H9 (cell line): Measurements from ENCODE around the gene DDX11. TPM values are rescaled to one million over a fixed set of nuclear protein-coding genes. Genes with fewer than 3 reads are reported as not detected.

Experiments used
- DNase-seq: peaks from one replicate; pipeline ENCODE4 v3.0.0-alpha.2; 2017
- H2AFZ ChIP-seq: one replicate; pipeline ENCODE4 v1.6.1; 2013; ENCODE audit warnings: mild to moderate bottlenecking, low read length, control low read depth, moderate library complexity
- H2AK5ac ChIP-seq: 2 replicates; pipeline ENCODE4 v1.6.1; 2013; ENCODE audit warnings: low read length, control low read depth, mixed read lengths; ENCODE audit not compliant: insufficient read length
- H2BK120ac ChIP-seq: one replicate; pipeline ENCODE4 v1.6.1; 2013; ENCODE audit warnings: low read depth, mild to moderate bottlenecking, low read length, control low read depth, inconsistent platforms; ENCODE audit not compliant: poor library complexity, severe bottlenecking
- H2BK12ac ChIP-seq: 2 replicates; pipeline ENCODE4 v1.6.1; 2013; ENCODE audit warnings: low read length, control low read depth, mixed read lengths, low read depth; ENCODE audit not compliant: insufficient read length
- H2BK15ac ChIP-seq: 2 replicates; pipeline ENCODE4 v1.6.1; 2013; ENCODE audit warnings: low read depth, low read length, control low read depth
- H2BK20ac ChIP-seq: one replicate; pipeline ENCODE4 v1.6.1; 2013; ENCODE audit warnings: low read depth, mild to moderate bottlenecking, low read length, control low read depth, inconsistent platforms; ENCODE audit not compliant: poor library complexity, severe bottlenecking
- H2BK5ac ChIP-seq: 2 replicates; pipeline ENCODE4 v1.6.1; 2013; ENCODE audit warnings: low read length, control low read depth, mixed read lengths; ENCODE audit not compliant: insufficient read length
- H3K14ac ChIP-seq: 2 replicates; pipeline ENCODE4 v1.6.1; 2013; ENCODE audit warnings: low read length, control low read depth; ENCODE audit not compliant: insufficient read depth
- H3K18ac ChIP-seq: 2 replicates; pipeline ENCODE4 v1.6.1; 2013; ENCODE audit warnings: low read depth, mild to moderate bottlenecking, mixed read lengths, low read length, control low read depth; ENCODE audit not compliant: insufficient read length
- H3K23ac ChIP-seq: 2 replicates; pipeline ENCODE4 v1.6.1; 2013; ENCODE audit warnings: low read length, control low read depth, mixed read lengths, low read depth; ENCODE audit not compliant: insufficient read length
- H3K23me2 ChIP-seq: 2 replicates; pipeline ENCODE4 v1.6.1; 2013; ENCODE audit warnings: low read depth, mild to moderate bottlenecking, mixed read lengths, low read length, control low read depth; ENCODE audit not compliant: insufficient read length, poor library complexity, severe bottlenecking
- H3K27ac ChIP-seq: 2 replicates; pipeline ENCODE4 v1.5.1; 2013; ENCODE audit warnings: low read length, control low read depth, mixed read lengths, low read depth; ENCODE audit not compliant: insufficient read length
- H3K27me3 ChIP-seq: 2 replicates; pipeline ENCODE4 v1.6.1; 2013; ENCODE audit warnings: low read length, control low read depth, inconsistent platforms; ENCODE audit not compliant: insufficient read depth
- H3K4ac ChIP-seq: 2 replicates; pipeline ENCODE4 v1.6.1; 2013; ENCODE audit warnings: low read depth, mild to moderate bottlenecking, control low read depth, inconsistent platforms, low read length, moderate library complexity
- H3K4me1 ChIP-seq: 2 replicates; pipeline ENCODE4 v1.6.1; 2013; ENCODE audit warnings: low read length, control low read depth, inconsistent platforms; ENCODE audit not compliant: insufficient read depth
- H3K4me2 ChIP-seq: 2 replicates; pipeline ENCODE4 v1.6.1; 2013; ENCODE audit warnings: low read length, control low read depth, mixed read lengths; ENCODE audit not compliant: insufficient read length, insufficient read depth
- H3K56ac ChIP-seq: 2 replicates; pipeline ENCODE4 v1.6.1; 2013; ENCODE audit warnings: low read depth, mild to moderate bottlenecking, mixed read lengths, low read length, control low read depth; ENCODE audit not compliant: insufficient read length
- H3K79me1 ChIP-seq: 2 replicates; pipeline ENCODE4 v1.6.1; 2013; ENCODE audit warnings: low read depth, mild to moderate bottlenecking, moderate library complexity, low read length, control low read depth, inconsistent platforms; ENCODE audit not compliant: insufficient read depth, poor library complexity, severe bottlenecking
- H3K79me2 ChIP-seq: 2 replicates; pipeline ENCODE4 v1.6.1; 2013; ENCODE audit warnings: low read length, control low read depth, inconsistent platforms; ENCODE audit not compliant: insufficient read depth
- H3K9ac ChIP-seq: 2 replicates; pipeline ENCODE4 v1.6.1; 2013; ENCODE audit warnings: low read length, control low read depth, mixed read lengths; ENCODE audit not compliant: insufficient read length; ENCODE audit errors: extremely low read depth
- H3K9me3 ChIP-seq: one replicate; pipeline ENCODE4 v1.6.1; 2013; ENCODE audit warnings: low read depth, low read length, inconsistent platforms; ENCODE audit not compliant: control insufficient read depth
- H3T11ph ChIP-seq: one replicate; pipeline ENCODE4 v1.6.1; 2013; ENCODE audit warnings: mild to moderate bottlenecking, low read length, control low read depth, inconsistent platforms
- H4K20me1 ChIP-seq: one replicate; pipeline ENCODE4 v1.6.1; 2013; ENCODE audit not compliant: control insufficient read depth, insufficient read length, insufficient read depth
- H4K5ac ChIP-seq: 2 replicates; pipeline ENCODE4 v1.6.1; 2013; ENCODE audit warnings: low read depth, mild to moderate bottlenecking, mixed read lengths, low read length, control low read depth; ENCODE audit not compliant: insufficient read length
- H4K8ac ChIP-seq: replicated peaks from 2 replicates; pipeline ENCODE4 v1.6.1; 2013; ENCODE audit warnings: low read length, control low read depth, mixed read lengths, low read depth; ENCODE audit not compliant: insufficient read length
- H4K91ac ChIP-seq: 2 replicates; pipeline ENCODE4 v1.6.1; 2013; ENCODE audit warnings: low read depth, mild to moderate bottlenecking, moderate library complexity, mixed read lengths, low read length, control low read depth; ENCODE audit not compliant: insufficient read length
- H3K27ac Mint-ChIP-seq, 3 experiments: 2 replicates in 2 of 3; 3 replicates in 1 of 3; pipeline ENCODE4 v1.8.0; 2020 to 2021; ENCODE audit warnings: mixed read lengths in 3 of 3, mild to moderate bottlenecking in 1 of 3, moderate library complexity in 1 of 3
- H3K27me3 Mint-ChIP-seq: 2 replicates; pipeline ENCODE4 v1.8.0; 2021; ENCODE audit warnings: low read depth, mild to moderate bottlenecking, moderate library complexity, mixed read lengths
- H3K36me3 Mint-ChIP-seq, 3 experiments: 2 replicates in 2 of 3; 3 replicates in 1 of 3; pipeline ENCODE4 v1.8.0; 2020 to 2021; ENCODE audit warnings: low read depth in 3 of 3, mixed read lengths in 3 of 3; ENCODE audit not compliant: insufficient read depth in 1 of 3
- H3K4me1 Mint-ChIP-seq, 2 experiments: 2 replicates each; pipeline ENCODE4 v1.8.0; 2020; ENCODE audit warnings: mixed read lengths in 2 of 2
- H3K4me3 Mint-ChIP-seq, 2 experiments: 2 replicates in 1 of 2; 3 replicates in 1 of 2; pipeline ENCODE4 v1.8.0; 2020 to 2021; ENCODE audit warnings: mild to moderate bottlenecking in 2 of 2, mixed read lengths in 2 of 2, moderate library complexity in 1 of 2
- H3K9me3 Mint-ChIP-seq, 2 experiments: 2 replicates in 1 of 2; 3 replicates in 1 of 2; pipeline ENCODE4 v1.8.0; 2020; ENCODE audit warnings: mild to moderate bottlenecking in 2 of 2, mixed read lengths in 2 of 2, moderate library complexity in 1 of 2
- CTCF ChIP-seq: fragments of 200-600 bp; sonication (generic); conservative IDR thresholded peaks from 3 replicates; pipeline ENCODE4 v1.8.0; 2021; ENCODE audit warnings: antibody characterized with exemption, mild to moderate bottlenecking
- WGBS: extraction: QIAGEN DNeasy Blood & Tissue Kit; methylation state at CpG from one replicate; pipeline ENCODE4 v1.1.7; 2013; ENCODE audit warnings: missing lambda C conversion rate, low lambda C conversion rate, mixed read lengths; ENCODE audit not compliant: insufficient read length; ENCODE audit errors: extremely low coverage; 5-methylcytosine and 5-hydroxymethylcytosine counted together
- total RNA-seq: library from RNA; stranded (reverse); gene quantifications from 2 replicates; pipeline ENCODE4 v1.2.1, GENCODE V29; 2021

Gene DDX11
- total RNA-seq, 1 experiment from 2014 or later: 183 TPM

GRCh38 chr12:31033146-31033545 lies 40.5 kb upstream of the DDX11 start:
- H3K23me2 ChIP-seq: no peaks in the 10 kb centered on the region
- WGBS: no CpG with 5 or more reads among the region's 3 CpGs
- no peak overlapping the region for H3K4ac ChIP-seq
- H3K27me3 Mint-ChIP-seq: peaks cover 3% of the 10 kb centered on the region; the same call in 1 of the 2 replicates
- no peak overlapping the region for H2BK12ac ChIP-seq
- H3K79me2 ChIP-seq: no peaks in the 10 kb centered on the region
- no peaks in the 10 kb centered on the region for H3K9me3 ChIP-seq
- H3K4me2 ChIP-seq: no peak overlapping the region
- H3K56ac ChIP-seq: no peak overlapping the region
- H3K4me1 ChIP-seq: no peaks in the 10 kb centered on the region
- no peak overlapping the region for H2BK5ac ChIP-seq
- no peak overlapping the region for H4K91ac ChIP-seq
- no peaks in the 10 kb centered on the region for H3K36me3 Mint-ChIP-seq
- no peak overlapping the region for H3K23ac ChIP-seq
- H3K4me1 Mint-ChIP-seq: peaks cover 4 to 6% of the 10 kb centered on the region in 2 experiments; a peak in 2 of 4 replicates
- no peaks in the 10 kb centered on the region for H3K27me3 ChIP-seq
- H3K14ac ChIP-seq: no peak overlapping the region
- no peak overlapping the region for H2BK20ac ChIP-seq
- H2BK120ac ChIP-seq: no peak overlapping the region
- no peak overlapping the region for H3K27ac ChIP-seq
- H4K5ac ChIP-seq: no peak overlapping the region
- no peak overlapping the region for H2AK5ac ChIP-seq
- no peaks in the 10 kb centered on the region for H3K9me3 Mint-ChIP-seq
- H3K79me1 ChIP-seq: no peaks in the 10 kb centered on the region
- no peak overlapping the region for H3K9ac ChIP-seq
- no peak overlapping the region for H3T11ph ChIP-seq
- no peak overlapping the region for H2BK15ac ChIP-seq
- no peak overlapping the region for H3K27ac Mint-ChIP-seq
- H4K8ac ChIP-seq: no peak overlapping the region
- no peak for TF ChIP-seq CTCF
- no peaks in the 10 kb centered on the region for H4K20me1 ChIP-seq
- DNase-seq: no peak
- H2AFZ ChIP-seq: no peak overlapping the region
- H3K4me3 Mint-ChIP-seq: no peak overlapping the region
- no peak overlapping the region for H3K18ac ChIP-seq
